DOHH2 (cell line): Measurements from ENCODE around the gene AHNAK.
"Not testable (repeated sequence)": the region's sequence is repeated elsewhere in the genome, so short reads cannot be mapped to it uniquely, and the experiment has no call there.

ENCODE experiments used
- H3F3A ChIP-seq: fragments of 200-600 bp; sonication (generic), shearing (Covaris generic); 2 replicates; pipeline ENCODE4 v1.6.0; 2016; ENCODE audit warnings: antibody characterized with exemption, mild to moderate bottlenecking; ENCODE audit not compliant: control insufficient read depth, insufficient read depth
- H3K27ac ChIP-seq: fragments of 200-600 bp; sonication (generic); 2 replicates; pipeline ENCODE4 v1.5.1; 2014; ENCODE audit warnings: low read depth, mild to moderate bottlenecking, low read length, moderate library complexity
- H3K27me3 ChIP-seq: fragments of 200-600 bp; sonication (generic); 2 replicates; pipeline ENCODE4 v1.6.1; 2014; ENCODE audit warnings: mild to moderate bottlenecking, low read length, mixed read lengths; ENCODE audit not compliant: control insufficient read depth
- H3K36me3 ChIP-seq: fragments of 200-600 bp; sonication (generic); 2 replicates; pipeline ENCODE4 v1.6.1; 2014; ENCODE audit warnings: mild to moderate bottlenecking, low read length, moderate library complexity, mixed read lengths; ENCODE audit not compliant: control insufficient read depth
- H3K4me1 ChIP-seq: fragments of 200-600 bp; sonication (generic); 2 replicates; pipeline ENCODE4 v1.6.1; 2014; ENCODE audit warnings: mild to moderate bottlenecking, low read length, mixed read lengths; ENCODE audit not compliant: control insufficient read depth
- H3K4me2 ChIP-seq: fragments of 200-600 bp; sonication (generic); 2 replicates; pipeline ENCODE4 v1.6.0; 2014; ENCODE audit warnings: mild to moderate bottlenecking, low read length, moderate library complexity
- H3K4me3 ChIP-seq: fragments of 200-600 bp; sonication (generic); 2 replicates; pipeline ENCODE4 v1.5.1; 2014; ENCODE audit warnings: mild to moderate bottlenecking, low read length, mixed read lengths
- H3K79me2 ChIP-seq: fragments of 200-600 bp; sonication (generic); 2 replicates; pipeline ENCODE4 v1.6.1; 2014; ENCODE audit warnings: mild to moderate bottlenecking, low read length, mixed read lengths; ENCODE audit not compliant: control insufficient read depth
- H3K9me2 ChIP-seq: fragments of 200-600 bp; sonication (generic); replicated peaks from 2 replicates; pipeline ENCODE4 v1.6.1; 2014; ENCODE audit warnings: mild to moderate bottlenecking, low read length, mixed read lengths; ENCODE audit not compliant: control insufficient read depth
- H3K9me3 ChIP-seq: fragments of 200-600 bp; sonication (generic); 2 replicates; pipeline ENCODE4 v1.6.1; 2014; ENCODE audit warnings: antibody characterized with exemption, low read length, mixed read lengths; ENCODE audit not compliant: control insufficient read depth, insufficient read depth
- H4K20me1 ChIP-seq: fragments of 200-600 bp; sonication (generic); 2 replicates; pipeline ENCODE4 v1.6.0; 2014; ENCODE audit warnings: low read depth, mild to moderate bottlenecking, antibody characterized with exemption, low read length, moderate library complexity; ENCODE audit not compliant: control insufficient read depth, insufficient read depth
- CTCF ChIP-seq: fragments of 200-600 bp; sonication (generic); IDR thresholded peaks from one replicate; pipeline ENCODE4 v1.5.1; 2014; ENCODE audit warnings: antibody characterized with exemption, mild to moderate bottlenecking, low read depth, low read length; ENCODE audit not compliant: poor library complexity, severe bottlenecking
- EZH2phosphoT487 ChIP-seq: fragments of 200-600 bp; sonication (generic); IDR thresholded peaks from 2 replicates; pipeline ENCODE4 v1.6.1; 2017; ENCODE audit warnings: borderline replicate concordance, mild to moderate bottlenecking, antibody characterized with exemption, low read length, moderate library complexity, mixed read lengths

Gene AHNAK

DNA sequence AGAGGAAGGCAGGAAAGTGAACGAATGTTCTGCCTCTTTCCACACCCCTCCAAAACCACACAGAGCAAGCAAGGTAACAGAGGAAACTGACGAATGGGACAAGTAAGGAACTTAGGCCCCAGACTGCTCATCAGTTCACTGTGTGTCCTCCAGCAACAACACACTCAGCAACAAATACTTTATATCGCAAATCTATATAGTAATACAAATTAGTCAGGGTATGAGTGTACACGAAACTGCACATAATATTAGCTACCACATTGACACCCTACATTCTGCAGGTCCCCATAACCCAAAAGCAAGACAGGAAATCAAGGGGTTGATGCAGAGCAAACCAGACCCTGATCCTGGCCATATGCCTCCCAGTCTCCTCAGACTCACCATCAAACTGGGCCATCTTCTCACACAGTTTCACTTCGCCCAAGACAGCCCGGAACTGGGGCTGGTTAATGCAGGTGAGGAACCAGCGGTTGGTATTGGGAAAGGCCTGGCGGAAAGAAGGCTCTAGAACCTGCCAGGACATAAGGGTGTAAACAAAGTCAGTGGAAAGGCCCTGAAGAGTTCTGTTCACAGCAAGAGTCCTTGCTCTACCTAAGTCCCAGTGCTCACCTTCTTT is 20.5 kb upstream of the AHNAK start:
- peaks cover 91% of the 10 kb centered on the region for H3K36me3 ChIP-seq
- H3K9me2 ChIP-seq: no peaks in the 10 kb centered on the region
- peaks cover 71% of the 10 kb centered on the region for H3K79me2 ChIP-seq
- peaks cover 27% of the 10 kb centered on the region for H3K4me1 ChIP-seq
- no peak overlapping the region for H3K27ac ChIP-seq
- no peaks in the 10 kb centered on the region for H3K27me3 ChIP-seq
- H3F3A ChIP-seq: peaks cover 17% of the 10 kb centered on the region
- H3K4me3 ChIP-seq: no peak overlapping the region
- no peak overlapping the region for H3K4me2 ChIP-seq
- peaks cover 2% of the 10 kb centered on the region; the same call in 1 of the 2 replicates for H4K20me1 ChIP-seq
- H3K9me3 ChIP-seq: no peaks in the 10 kb centered on the region
- TF ChIP-seq CTCF (no peak), EZH2phosphoT487 (no peak)

- H3K79me2 ChIP-seq: peaks cover 63% of the 10 kb centered on the region
- no peak overlapping the region for H3K4me2 ChIP-seq
- peaks cover 17% of the 10 kb centered on the region for H3F3A ChIP-seq
- H3K4me3 ChIP-seq: no peak overlapping the region
- no peak overlapping the region for H3K27ac ChIP-seq
- no peaks in the 10 kb centered on the region for H3K9me3 ChIP-seq
- TF ChIP-seq EZH2phosphoT487 (no peak), CTCF (no peak)
- no peaks in the 10 kb centered on the region for H3K9me2 ChIP-seq
- H3K36me3 ChIP-seq: peaks cover 89% of the 10 kb centered on the region
- H3K27me3 ChIP-seq: no peaks in the 10 kb centered on the region
- peaks cover 18% of the 10 kb centered on the region for H3K4me1 ChIP-seq
- H4K20me1 ChIP-seq: no peaks in the 10 kb centered on the region
Observed at GRCh38 chr11:62566247-62566646, 19.6 kb upstream of the AHNAK start.

DNA sequence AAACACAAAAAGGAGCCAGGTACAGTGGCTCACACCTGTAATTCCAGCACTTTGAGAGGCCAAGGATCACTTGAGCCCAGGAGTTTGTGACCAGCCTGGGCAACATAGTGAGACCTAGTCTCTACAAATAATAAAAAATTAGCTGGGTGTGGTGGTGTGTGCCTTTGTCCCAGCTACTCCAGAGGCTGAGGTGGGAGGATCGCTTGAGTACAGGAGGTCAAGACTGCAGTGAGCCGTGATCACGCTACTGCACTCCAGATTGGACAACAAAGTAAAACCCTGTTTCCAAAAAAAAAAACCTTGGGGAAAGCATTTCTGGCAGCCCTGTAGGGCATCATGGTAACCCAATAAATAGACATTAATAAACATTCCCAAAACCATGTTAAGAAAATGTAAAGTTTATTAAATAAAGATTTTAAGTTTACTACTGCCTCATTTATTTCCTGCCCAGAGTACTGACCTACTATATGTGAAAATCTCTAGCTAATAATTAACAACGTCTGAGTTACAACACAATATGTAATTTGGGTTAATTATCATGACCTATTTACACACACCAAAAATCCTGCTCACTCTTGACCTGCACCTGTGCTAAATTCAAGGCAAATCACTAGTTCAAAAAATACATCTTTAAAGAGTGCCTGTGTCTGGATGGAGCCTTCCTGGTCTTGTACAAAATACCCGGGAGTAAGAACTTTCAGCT is 18.6 kb upstream of the AHNAK start:
- H3K27ac ChIP-seq: no peak overlapping the region
- H4K20me1 ChIP-seq: 0 out of 2 replicates have a peak, but pooled peaks cover 5% of the 10 kb centered on the region
- no peaks in the 10 kb centered on the region for H3K9me2 ChIP-seq
- H3K9me3 ChIP-seq: no peaks in the 10 kb centered on the region
- H3K4me3 ChIP-seq: no peak overlapping the region
- TF ChIP-seq CTCF: no peak
- no peak for TF ChIP-seq EZH2phosphoT487
- peaks cover 16% of the 10 kb centered on the region for H3K4me1 ChIP-seq
- peaks cover 53% of the 10 kb centered on the region for H3K79me2 ChIP-seq
- H3K4me2 ChIP-seq: no peak overlapping the region
- peaks cover 22% of the 10 kb centered on the region for H3F3A ChIP-seq
- no peaks in the 10 kb centered on the region for H3K27me3 ChIP-seq
- H3K36me3 ChIP-seq: peaks cover 89% of the 10 kb centered on the region

GRCh38 chr11:62561677-62562230 is 15.1 kb upstream of the AHNAK start:
- Histone ChIP-seq H3F3A (peaks cover 46% of the 10 kb centered on the region), H3K79me2 (peaks cover 23% of the 10 kb centered on the region), H3K36me3 (peaks cover 92% of the 10 kb centered on the region), H3K4me1 (peaks cover 43% of the 10 kb centered on the region)
- not testable (repeated sequence) for H3K27me3 ChIP-seq, H4K20me1 ChIP-seq, H3K9me3 ChIP-seq, H3K9me2 ChIP-seq, H3K27ac ChIP-seq, H3K4me2 ChIP-seq, H3K4me3 ChIP-seq
